Measurements from ENCODE around the gene MOCS3. TPM values are rescaled to one million over a fixed set of nuclear protein-coding genes. Genes with fewer than 3 reads are reported as not detected.

MOCS3 gene
- total and polyA plus RNA-seq, 10 of the 15 experiments (the other 5 are each of a cell fraction or from before 2014, with no cell fraction given) = 0.87 to 5.9 (median 3.6) TPM

DNA sequence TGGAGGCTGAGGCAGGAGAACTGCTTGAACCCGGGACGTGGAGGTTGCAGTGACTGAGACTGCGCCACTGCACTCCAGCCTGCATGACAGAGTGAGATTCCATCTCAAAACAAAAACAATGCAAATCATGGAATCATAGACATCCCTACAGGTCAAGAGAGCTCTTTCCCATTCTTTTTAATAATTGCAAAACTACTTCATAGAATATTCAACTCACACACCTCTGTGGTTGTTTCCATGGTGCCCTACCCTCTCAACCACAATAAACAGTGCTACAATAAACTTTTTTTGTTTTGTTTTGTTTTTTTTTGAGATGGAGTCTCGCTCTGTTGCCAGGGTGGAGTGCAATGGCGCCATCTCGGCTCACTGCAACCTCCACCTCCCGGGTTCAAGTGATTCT is 15.5 kb upstream of the MOCS3 start (continued):
- TF ChIP-seq, protein P1, sequence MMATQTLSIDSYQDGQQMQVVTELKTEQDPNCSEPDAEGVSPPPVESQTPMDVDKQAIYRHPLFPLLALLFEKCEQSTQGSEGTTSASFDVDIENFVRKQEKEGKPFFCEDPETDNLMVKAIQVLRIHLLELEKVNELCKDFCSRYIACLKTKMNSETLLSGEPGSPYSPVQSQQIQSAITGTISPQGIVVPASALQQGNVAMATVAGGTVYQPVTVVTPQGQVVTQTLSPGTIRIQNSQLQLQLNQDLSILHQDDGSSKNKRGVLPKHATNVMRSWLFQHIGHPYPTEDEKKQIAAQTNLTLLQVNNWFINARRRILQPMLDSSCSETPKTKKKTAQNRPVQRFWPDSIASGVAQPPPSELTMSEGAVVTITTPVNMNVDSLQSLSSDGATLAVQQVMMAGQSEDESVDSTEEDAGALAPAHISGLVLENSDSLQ (IDR thresholded peaks at IDR 0.05) = no peak
- TF ChIP-seq, protein P2, sequence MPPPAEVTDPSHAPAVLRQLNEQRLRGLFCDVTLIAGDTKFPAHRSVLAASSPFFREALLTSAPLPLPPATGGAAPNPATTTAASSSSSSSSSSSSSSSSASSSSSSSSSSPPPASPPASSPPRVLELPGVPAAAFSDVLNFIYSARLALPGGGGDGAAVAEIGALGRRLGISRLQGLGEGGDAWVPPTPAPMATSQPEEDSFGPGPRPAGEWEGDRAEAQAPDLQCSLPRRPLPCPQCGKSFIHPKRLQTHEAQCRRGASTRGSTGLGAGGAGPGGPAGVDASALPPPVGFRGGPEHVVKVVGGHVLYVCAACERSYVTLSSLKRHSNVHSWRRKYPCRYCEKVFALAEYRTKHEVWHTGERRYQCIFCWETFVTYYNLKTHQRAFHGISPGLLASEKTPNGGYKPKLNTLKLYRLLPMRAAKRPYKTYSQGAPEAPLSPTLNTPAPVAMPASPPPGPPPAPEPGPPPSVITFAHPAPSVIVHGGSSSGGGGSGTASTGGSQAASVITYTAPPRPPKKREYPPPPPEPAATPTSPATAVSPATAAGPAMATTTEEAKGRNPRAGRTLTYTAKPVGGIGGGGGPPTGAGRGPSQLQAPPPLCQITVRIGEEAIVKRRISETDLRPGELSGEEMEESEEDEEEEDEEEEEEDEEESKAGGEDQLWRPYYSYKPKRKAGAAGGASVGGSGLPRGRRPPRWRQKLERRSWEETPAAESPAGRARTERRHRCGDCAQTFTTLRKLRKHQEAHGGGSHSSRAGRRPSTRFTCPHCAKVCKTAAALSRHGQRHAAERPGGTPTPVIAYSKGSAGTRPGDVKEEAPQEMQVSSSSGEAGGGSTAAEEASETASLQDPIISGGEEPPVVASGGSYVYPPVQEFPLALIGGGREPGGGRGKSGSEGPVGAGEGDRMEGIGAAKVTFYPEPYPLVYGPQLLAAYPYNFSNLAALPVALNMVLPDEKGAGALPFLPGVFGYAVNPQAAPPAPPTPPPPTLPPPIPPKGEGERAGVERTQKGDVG (CRISPR knock-in tag; IDR thresholded peaks at IDR 0.05) = no peak

DNA sequence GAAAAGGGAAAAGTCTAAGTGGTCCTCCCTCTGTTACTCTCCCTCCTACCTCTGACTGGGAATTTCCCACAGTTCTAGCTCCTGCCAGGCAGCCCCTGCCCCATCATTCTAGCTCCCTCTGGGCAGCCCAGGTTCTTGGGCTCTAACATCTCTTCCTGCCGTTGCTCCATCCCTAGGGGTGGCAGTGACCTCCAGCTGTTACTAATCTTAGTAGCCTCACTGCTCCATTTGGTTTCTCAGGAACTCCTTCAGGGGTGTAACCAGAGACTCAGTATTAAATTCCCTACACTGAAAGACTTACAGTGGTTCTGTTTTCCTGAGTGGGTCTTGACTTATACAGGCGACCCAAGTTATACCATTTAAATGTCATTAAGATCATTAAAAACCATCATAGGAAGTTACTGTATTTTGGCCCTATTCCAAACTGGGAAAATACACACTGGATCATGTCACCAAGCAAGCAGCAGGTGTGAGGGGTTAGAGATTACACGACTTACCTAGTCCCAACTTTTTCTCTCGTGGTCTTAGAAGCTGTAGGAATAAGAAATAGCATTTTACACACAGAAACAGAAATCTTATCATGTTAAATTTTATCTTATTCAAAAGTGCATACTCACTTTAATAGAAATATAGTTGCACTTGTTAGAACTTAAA is 10.4 kb upstream of the MOCS3 start:
- H3K4me3 ChIP-seq = no peak overlapping the region
- H3K4me1 ChIP-seq (ENCODE audit: control insufficient read depth, insufficient read depth, low read length) = no peaks in the 10 kb centered on the region
- H2AFZ ChIP-seq (ENCODE audit: control insufficient read depth, low read depth, low read length) = no peak overlapping the region
- intact Hi-C loops (cut with micrococcal nuclease; ENCODE audit: unreplicated experiment) (no loop called here), in situ Hi-C loops (cut with MboI) (no loop called here)
- no peak overlapping the region for H3K4me2 ChIP-seq (ENCODE audit: control insufficient read depth, insufficient read depth)
- DNase-seq (ENCODE audit: low read depth, low spot score) (no peak), ATAC-seq (no peak), FAIRE-seq (no peak)
- H3K27me3 ChIP-seq (replicated peaks in 1 of 2; ENCODE audit: control insufficient read depth in 2 of 2, insufficient read depth in 2 of 2, low read length in 1 of 2) = no peaks in the 10 kb centered on the region
- POLR2A ChIA-PET = no interaction called here
- no peak overlapping the region for H3K9ac ChIP-seq (ENCODE audit: control insufficient read depth, insufficient read depth, low read length)
- no peaks in the 10 kb centered on the region for H3K9me3 ChIP-seq (replicated peaks; ENCODE audit: control insufficient read depth, insufficient read depth, low read length)
- whole genome bisulfite sequencing (ENCODE audit: insufficient coverage, insufficient replicate concordance, low lambda C conversion rate, missing lambda C conversion rate) = 79% methylated on average over 4 of the region's 4 CpGs
- no peak overlapping the region for H3K27ac ChIP-seq (ENCODE audit: control insufficient read depth, insufficient read depth)
- peaks cover 12 to 53% of the 10 kb centered on the region in 2 experiments for H3K36me3 ChIP-seq (ENCODE audit: control insufficient read depth in 2 of 2, insufficient read depth in 2 of 2, low read length in 1 of 2)
- no peaks in the 10 kb centered on the region for H4K20me1 ChIP-seq (ENCODE audit: control insufficient read depth, insufficient read depth)
- CTCF ChIA-PET = interaction anchor here (0.9 to 1.9 kb wide), 3 partner anchors 10 to 154 kb away, joined by 3 to 8 read pairs (median 6); partner anchors contain the start of genes BCAS4 and DPM1
- RAD21 ChIA-PET (ENCODE audit: unreplicated experiment) = interaction anchor here (2.9 kb wide), 1 partner anchor 154 kb away, joined by 10 read pairs; the partner anchor contains the start of gene BCAS4
- BruUV-seq (replicated peaks) = no TSS peak
- SMC1A ChIA-PET (ENCODE audit: uncharacterized antibody, unreplicated experiment) = interaction anchor here (1.9 kb wide), 1 partner anchor 154 kb away, joined by 4 read pairs; the partner anchor contains the start of gene BCAS4
- peaks cover 1% of the 10 kb centered on the region for H3K79me2 ChIP-seq (ENCODE audit: control insufficient read depth, insufficient read depth, low read length)
- TF ChIP-seq NBN (IDR thresholded peaks at IDR 0.05) = no peak
- TF ChIP-seq RELA (IDR thresholded peaks at IDR 0.05; ENCODE audit: borderline replicate concordance, partially characterized antibody) = no peak
- no peak for TF ChIP-seq PML (IDR thresholded peaks at IDR 0.05; ENCODE audit: low read length)
- no peak for TF ChIP-seq SPI1 (IDR thresholded peaks at IDR 0.05; ENCODE audit: borderline replicate concordance, insufficient read depth, low read depth, low read length)
- TF ChIP-seq, protein P3, sequence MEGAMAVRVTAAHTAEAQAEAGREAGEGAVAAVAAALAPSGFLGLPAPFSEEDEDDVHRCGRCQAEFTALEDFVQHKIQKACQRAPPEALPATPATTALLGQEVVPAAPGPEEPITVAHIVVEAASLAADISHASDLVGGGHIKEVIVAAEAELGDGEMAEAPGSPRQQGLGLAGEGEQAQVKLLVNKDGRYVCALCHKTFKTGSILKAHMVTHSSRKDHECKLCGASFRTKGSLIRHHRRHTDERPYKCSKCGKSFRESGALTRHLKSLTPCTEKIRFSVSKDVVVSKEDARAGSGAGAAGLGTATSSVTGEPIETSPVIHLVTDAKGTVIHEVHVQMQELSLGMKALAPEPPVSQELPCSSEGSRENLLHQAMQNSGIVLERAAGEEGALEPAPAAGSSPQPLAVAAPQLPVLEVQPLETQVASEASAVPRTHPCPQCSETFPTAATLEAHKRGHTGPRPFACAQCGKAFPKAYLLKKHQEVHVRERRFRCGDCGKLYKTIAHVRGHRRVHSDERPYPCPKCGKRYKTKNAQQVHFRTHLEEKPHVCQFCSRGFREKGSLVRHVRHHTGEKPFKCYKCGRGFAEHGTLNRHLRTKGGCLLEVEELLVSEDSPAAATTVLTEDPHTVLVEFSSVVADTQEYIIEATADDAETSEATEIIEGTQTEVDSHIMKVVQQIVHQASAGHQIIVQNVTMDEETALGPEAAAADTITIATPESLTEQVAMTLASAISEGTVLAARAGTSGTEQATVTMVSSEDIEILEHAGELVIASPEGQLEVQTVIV (IDR thresholded peaks at IDR 0.05; ENCODE audit: borderline replicate concordance, partially characterized antibody) = no peak
- TF ChIP-seq, protein P4, sequence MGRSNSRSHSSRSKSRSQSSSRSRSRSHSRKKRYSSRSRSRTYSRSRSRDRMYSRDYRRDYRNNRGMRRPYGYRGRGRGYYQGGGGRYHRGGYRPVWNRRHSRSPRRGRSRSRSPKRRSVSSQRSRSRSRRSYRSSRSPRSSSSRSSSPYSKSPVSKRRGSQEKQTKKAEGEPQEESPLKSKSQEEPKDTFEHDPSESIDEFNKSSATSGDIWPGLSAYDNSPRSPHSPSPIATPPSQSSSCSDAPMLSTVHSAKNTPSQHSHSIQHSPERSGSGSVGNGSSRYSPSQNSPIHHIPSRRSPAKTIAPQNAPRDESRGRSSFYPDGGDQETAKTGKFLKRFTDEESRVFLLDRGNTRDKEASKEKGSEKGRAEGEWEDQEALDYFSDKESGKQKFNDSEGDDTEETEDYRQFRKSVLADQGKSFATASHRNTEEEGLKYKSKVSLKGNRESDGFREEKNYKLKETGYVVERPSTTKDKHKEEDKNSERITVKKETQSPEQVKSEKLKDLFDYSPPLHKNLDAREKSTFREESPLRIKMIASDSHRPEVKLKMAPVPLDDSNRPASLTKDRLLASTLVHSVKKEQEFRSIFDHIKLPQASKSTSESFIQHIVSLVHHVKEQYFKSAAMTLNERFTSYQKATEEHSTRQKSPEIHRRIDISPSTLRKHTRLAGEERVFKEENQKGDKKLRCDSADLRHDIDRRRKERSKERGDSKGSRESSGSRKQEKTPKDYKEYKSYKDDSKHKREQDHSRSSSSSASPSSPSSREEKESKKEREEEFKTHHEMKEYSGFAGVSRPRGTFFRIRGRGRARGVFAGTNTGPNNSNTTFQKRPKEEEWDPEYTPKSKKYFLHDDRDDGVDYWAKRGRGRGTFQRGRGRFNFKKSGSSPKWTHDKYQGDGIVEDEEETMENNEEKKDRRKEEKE (IDR thresholded peaks at IDR 0.05) = no peak
- no peak for TF ChIP-seq STAT3 (IDR thresholded peaks at IDR 0.05; ENCODE audit: low read depth, low read length)
- no peak for TF ChIP-seq JUNB (IDR thresholded peaks at IDR 0.05)
- no peak for TF ChIP-seq NR2F1 (conservative IDR thresholded peaks at IDR 0.05)
- no peak for TF ChIP-seq KDM1A (IDR thresholded peaks at IDR 0.05; ENCODE audit: borderline replicate concordance)
